Liver (tissue), 9 donors: Measurements from ENCODE around the gene SKAP2. TPM values are rescaled to one million over a fixed set of nuclear protein-coding genes. Genes with fewer than 3 reads are reported as not detected.

ENCODE experiments used
- DNase-seq: peaks from one replicate; pipeline ENCODE4 v3.0.0-alpha.2; 2017; ENCODE audit warnings: low spot score
- H3K27ac ChIP-seq, 2 donors: one replicate each; pipeline ENCODE4 v1.7.0; 2013; ENCODE audit warnings: inconsistent platforms in 2 of 2, low read length in 2 of 2, control low read depth in 1 of 2, low read depth in 1 of 2, mild to moderate bottlenecking in 1 of 2
- H3K27me3 ChIP-seq, 4 donors: one replicate each; pipeline versions ENCODE4 v1.6.1 to v1.7.0; 2013; ENCODE audit warnings: low read length in 3 of 4, inconsistent platforms in 1 of 4, mild to moderate bottlenecking in 1 of 4, moderate library complexity in 1 of 4; ENCODE audit not compliant: control insufficient read depth in 4 of 4, insufficient read depth in 4 of 4
- H3K36me3 ChIP-seq, 4 donors: one replicate each; pipeline versions ENCODE4 v1.6.1 to v1.7.0; 2013; ENCODE audit warnings: low read length in 3 of 4, mild to moderate bottlenecking in 3 of 4, low read depth in 1 of 4, moderate library complexity in 1 of 4; ENCODE audit not compliant: control insufficient read depth in 4 of 4, insufficient read depth in 3 of 4
- H3K4me1 ChIP-seq, 4 donors: one replicate each; pipeline versions ENCODE4 v1.6.1 to v1.7.0; 2013; ENCODE audit warnings: low read length in 3 of 4, mild to moderate bottlenecking in 3 of 4, moderate library complexity in 1 of 4; ENCODE audit not compliant: control insufficient read depth in 4 of 4, insufficient read depth in 4 of 4
- H3K4me3 ChIP-seq, 3 donors: one replicate each; pipeline versions ENCODE4 v1.6.1 to v1.7.0; 2013; ENCODE audit warnings: low read length in 3 of 3, control low read depth in 1 of 3, low read depth in 1 of 3, mild to moderate bottlenecking in 1 of 3
- H3K9ac ChIP-seq, 2 donors: one replicate each; pipeline ENCODE4 v1.7.0; 2013; ENCODE audit warnings: low read length in 2 of 2, mild to moderate bottlenecking in 2 of 2, moderate library complexity in 2 of 2, control low read depth in 1 of 2, low read depth in 1 of 2
- H3K9me3 ChIP-seq, 4 donors: one replicate each; pipeline versions ENCODE4 v1.6.1 to v1.7.0; 2013; ENCODE audit warnings: low read length in 3 of 4; ENCODE audit not compliant: control insufficient read depth in 4 of 4
- EGR1 ChIP-seq, 2 donors: IDR thresholded peaks; 2 replicates each; pipeline ENCODE4 v1.6.1; 2016 to 2018; ENCODE audit warnings: antibody characterized with exemption in 2 of 2, low read depth in 2 of 2
- FOXA2 ChIP-seq: IDR thresholded peaks from 2 replicates; pipeline ENCODE4 v1.6.1; 2016; ENCODE audit warnings: antibody characterized with exemption
- GABPA ChIP-seq, 2 donors: IDR thresholded peaks in 1 of 2; conservative IDR thresholded peaks in 1 of 2; 2 replicates each; pipeline ENCODE4 v1.6.1; 2016; ENCODE audit warnings: antibody characterized with exemption in 2 of 2, mild to moderate bottlenecking in 1 of 2, moderate library complexity in 1 of 2
- HNF4G ChIP-seq: IDR thresholded peaks from 2 replicates; pipeline ENCODE4 v1.6.1; 2016; ENCODE audit warnings: antibody characterized with exemption
- JUND ChIP-seq, 2 donors: IDR thresholded peaks; 2 replicates each; pipeline ENCODE4 v1.6.1; 2016; ENCODE audit warnings: antibody characterized with exemption in 2 of 2
- MAX ChIP-seq: IDR thresholded peaks from 2 replicates; pipeline ENCODE4 v1.6.1; 2016; ENCODE audit warnings: antibody characterized with exemption
- NR2F2 ChIP-seq: IDR thresholded peaks from 2 replicates; pipeline ENCODE4 v1.6.1; 2016; ENCODE audit warnings: antibody characterized with exemption
- RAD21 ChIP-seq, 2 donors: IDR thresholded peaks; 2 replicates each; pipeline ENCODE4 v1.6.1; 2016; ENCODE audit warnings: antibody characterized with exemption in 2 of 2, mild to moderate bottlenecking in 2 of 2
- REST ChIP-seq: IDR thresholded peaks from 2 replicates; pipeline ENCODE4 v1.6.1; 2016; ENCODE audit warnings: antibody characterized with exemption, mild to moderate bottlenecking
- RXRA ChIP-seq, 2 donors: IDR thresholded peaks; 2 replicates each; pipeline ENCODE4 v1.6.1; 2017 to 2018; ENCODE audit warnings: antibody characterized with exemption in 2 of 2, mild to moderate bottlenecking in 1 of 2
- SP1 ChIP-seq: IDR thresholded peaks from 2 replicates; pipeline ENCODE4 v1.6.1; 2018; ENCODE audit warnings: antibody characterized with exemption, mild to moderate bottlenecking
- YY1 ChIP-seq: IDR thresholded peaks from 2 replicates; pipeline ENCODE4 v1.6.1; 2016; ENCODE audit warnings: antibody characterized with exemption, mild to moderate bottlenecking
- WGBS: extraction: QIAGEN DNeasy Blood & Tissue Kit; methylation state at CpG from one replicate; pipeline ENCODE4 v1.1.7; 2013; 5-methylcytosine and 5-hydroxymethylcytosine counted together
- polyA plus RNA-seq, 2 donors: library from polyadenylated mRNA; stranded (reverse) in 1 of 2; unstranded in 1 of 2; fragments of 200-250 nt in 1 of 2; fragments of >200 nt in 1 of 2; fragmentation: Nextera tagmentation in 1 of 2; extraction: Ambion mirVana in 1 of 2; gene quantifications; one replicate each; pipeline versions ENCODE4 v1.2.1 to v1.2.3, GENCODE V29; 2013 to 2015
- total RNA-seq, 2 donors: library from RNA; depleted of rRNA; stranded (reverse); fragments of >200 nt; gene quantifications; one replicate each; pipeline ENCODE4 v1.2.3, GENCODE V29; 2014
- TF ChIP-seq, protein P1 (sequence below): IDR thresholded peaks from 2 replicates; pipeline ENCODE4 v1.6.1; 2016; ENCODE audit warnings: antibody characterized with exemption
- TF ChIP-seq, protein P2 (sequence below): IDR thresholded peaks from 2 replicates; pipeline ENCODE4 v1.6.1; 2016; ENCODE audit warnings: antibody characterized with exemption
- TF ChIP-seq, protein P3 (sequence below): fragments of 150-350 bp; IDR thresholded peaks from 2 replicates; pipeline ENCODE4 v1.5.1; 2017; ENCODE audit warnings: improper control_type of control experiment, low read depth, low read length; ENCODE audit not compliant: missing input control
- donor health status: healthy.
- donor health status: healthy.
- donor health status: healthy.
- donor health status: healthy.
- donor health status: healthy.

The SKAP2 gene
- total and polyA plus RNA-seq, 4 donors, result 3.4 to 9.2 (median 5.1) TPM

DNA sequence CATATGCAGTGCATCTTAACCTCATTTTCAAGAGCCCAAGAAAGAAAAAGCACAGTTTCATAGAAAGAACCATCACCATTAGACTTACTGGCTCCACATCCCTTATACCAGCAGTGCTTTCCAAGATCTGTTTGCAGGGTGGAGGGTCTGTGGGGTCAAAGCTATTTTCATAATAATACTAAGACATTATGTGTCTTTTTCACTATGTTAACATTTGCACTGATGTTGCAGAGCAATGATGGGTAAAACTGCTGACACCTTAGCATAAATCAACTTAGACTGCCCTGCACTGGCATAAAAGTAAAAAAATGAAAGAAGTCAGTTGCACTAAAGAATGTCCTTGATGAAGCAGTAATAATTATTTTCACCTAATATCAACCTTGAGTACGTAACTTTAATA is 166.2 kb downstream of the SKAP2 start:
- no peak for DNase-seq
- no peaks in the 10 kb centered on the region for H3K9me3 ChIP-seq
- H3K4me1 ChIP-seq, result peaks cover 0 to 9% (median 3%) of the 10 kb centered on the region in 4 donors
- WGBS, result 97% methylated on average over 1 of the region's 1 CpG
- no peaks in the 10 kb centered on the region for H3K36me3 ChIP-seq
- no peak overlapping the region for H3K9ac ChIP-seq
- H3K4me3 ChIP-seq, result no peak overlapping the region
- H3K27me3 ChIP-seq, result no peaks in the 10 kb centered on the region
- TF ChIP-seq JUND (IDR thresholded peaks at IDR 0.05) (no peak), NR2F2 (no peak), FOXA2 (no peak), EGR1 (IDR thresholded peaks at IDR 0.05; ENCODE audit: low read depth in 2 of 2) (no peak), RAD21 (IDR thresholded peaks at IDR 0.05) (no peak)
- no peak overlapping the region for H3K27ac ChIP-seq

DNA sequence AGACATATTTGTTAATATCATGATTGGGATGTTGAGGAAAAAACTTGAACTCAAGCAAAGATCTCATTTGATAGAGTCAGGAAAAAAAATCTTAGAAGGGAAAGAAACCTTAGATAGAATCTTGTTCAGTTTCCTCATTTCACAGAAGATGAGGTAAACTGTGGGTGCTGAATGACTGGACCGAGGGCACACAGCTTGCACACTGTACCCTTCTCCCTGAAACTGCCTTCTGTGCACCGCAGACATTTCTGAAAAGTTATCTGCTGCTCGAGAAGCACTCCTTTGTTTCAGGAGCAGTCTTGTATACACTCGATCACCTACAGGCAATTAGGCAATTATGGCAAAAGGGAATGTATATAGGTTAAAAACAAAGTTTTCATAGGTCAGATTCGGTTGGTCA is 167.4 kb downstream of the SKAP2 start:
- Histone ChIP-seq H3K4me3 (no peak overlapping the region), H3K4me1 (peaks cover 0 to 9% (median 3%) of the 10 kb centered on the region in 4 donors), H3K9ac (no peak overlapping the region), H3K27me3 (no peaks in the 10 kb centered on the region), H3K9me3 (no peaks in the 10 kb centered on the region), H3K36me3 (no peaks in the 10 kb centered on the region), H3K27ac (no peak overlapping the region)
- DNase-seq, result no peak
- TF ChIP-seq YY1, result no peak
- no peak for TF ChIP-seq HNF4G
- TF ChIP-seq, protein P1, sequence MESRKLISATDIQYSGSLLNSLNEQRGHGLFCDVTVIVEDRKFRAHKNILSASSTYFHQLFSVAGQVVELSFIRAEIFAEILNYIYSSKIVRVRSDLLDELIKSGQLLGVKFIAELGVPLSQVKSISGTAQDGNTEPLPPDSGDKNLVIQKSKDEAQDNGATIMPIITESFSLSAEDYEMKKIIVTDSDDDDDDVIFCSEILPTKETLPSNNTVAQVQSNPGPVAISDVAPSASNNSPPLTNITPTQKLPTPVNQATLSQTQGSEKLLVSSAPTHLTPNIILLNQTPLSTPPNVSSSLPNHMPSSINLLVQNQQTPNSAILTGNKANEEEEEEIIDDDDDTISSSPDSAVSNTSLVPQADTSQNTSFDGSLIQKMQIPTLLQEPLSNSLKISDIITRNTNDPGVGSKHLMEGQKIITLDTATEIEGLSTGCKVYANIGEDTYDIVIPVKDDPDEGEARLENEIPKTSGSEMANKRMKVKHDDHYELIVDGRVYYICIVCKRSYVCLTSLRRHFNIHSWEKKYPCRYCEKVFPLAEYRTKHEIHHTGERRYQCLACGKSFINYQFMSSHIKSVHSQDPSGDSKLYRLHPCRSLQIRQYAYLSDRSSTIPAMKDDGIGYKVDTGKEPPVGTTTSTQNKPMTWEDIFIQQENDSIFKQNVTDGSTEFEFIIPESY, result no peak
- no peak for TF ChIP-seq REST
- TF ChIP-seq, protein P2, sequence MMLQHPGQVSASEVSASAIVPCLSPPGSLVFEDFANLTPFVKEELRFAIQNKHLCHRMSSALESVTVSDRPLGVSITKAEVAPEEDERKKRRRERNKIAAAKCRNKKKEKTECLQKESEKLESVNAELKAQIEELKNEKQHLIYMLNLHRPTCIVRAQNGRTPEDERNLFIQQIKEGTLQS, result no peak
- TF ChIP-seq, protein P3, sequence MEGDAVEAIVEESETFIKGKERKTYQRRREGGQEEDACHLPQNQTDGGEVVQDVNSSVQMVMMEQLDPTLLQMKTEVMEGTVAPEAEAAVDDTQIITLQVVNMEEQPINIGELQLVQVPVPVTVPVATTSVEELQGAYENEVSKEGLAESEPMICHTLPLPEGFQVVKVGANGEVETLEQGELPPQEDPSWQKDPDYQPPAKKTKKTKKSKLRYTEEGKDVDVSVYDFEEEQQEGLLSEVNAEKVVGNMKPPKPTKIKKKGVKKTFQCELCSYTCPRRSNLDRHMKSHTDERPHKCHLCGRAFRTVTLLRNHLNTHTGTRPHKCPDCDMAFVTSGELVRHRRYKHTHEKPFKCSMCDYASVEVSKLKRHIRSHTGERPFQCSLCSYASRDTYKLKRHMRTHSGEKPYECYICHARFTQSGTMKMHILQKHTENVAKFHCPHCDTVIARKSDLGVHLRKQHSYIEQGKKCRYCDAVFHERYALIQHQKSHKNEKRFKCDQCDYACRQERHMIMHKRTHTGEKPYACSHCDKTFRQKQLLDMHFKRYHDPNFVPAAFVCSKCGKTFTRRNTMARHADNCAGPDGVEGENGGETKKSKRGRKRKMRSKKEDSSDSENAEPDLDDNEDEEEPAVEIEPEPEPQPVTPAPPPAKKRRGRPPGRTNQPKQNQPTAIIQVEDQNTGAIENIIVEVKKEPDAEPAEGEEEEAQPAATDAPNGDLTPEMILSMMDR, result no peak
- no peak for TF ChIP-seq RAD21 (IDR thresholded peaks at IDR 0.05)
- WGBS, result 87% methylated on average over 5 of the region's 5 CpGs

GRCh38 chr7:26696161-26696560 is 168.2 kb downstream of the SKAP2 start:
- Histone ChIP-seq H3K27me3 (no peaks in the 10 kb centered on the region), H3K4me1 (peaks cover 0 to 9% (median 3%) of the 10 kb centered on the region in 4 donors), H3K9me3 (no peaks in the 10 kb centered on the region), H3K4me3 (no peak overlapping the region), H3K9ac (no peak overlapping the region), H3K36me3 (no peaks in the 10 kb centered on the region), H3K27ac (no peak overlapping the region)
- TF ChIP-seq SP1, result no peak
- no peak for TF ChIP-seq MAX
- TF ChIP-seq JUND (IDR thresholded peaks at IDR 0.05), result no peak
- no peak for TF ChIP-seq YY1
- TF ChIP-seq, protein P1, result no peak
- no peak for TF ChIP-seq HNF4G
- no peak for TF ChIP-seq EGR1 (IDR thresholded peaks at IDR 0.05; ENCODE audit: low read depth in 2 of 2)
- TF ChIP-seq GABPA (IDR thresholded peaks at IDR 0.05 in 1 of 2, conservative IDR thresholded peaks at IDR 0.05 in 1 of 2), result no peak
- no peak for TF ChIP-seq RXRA (IDR thresholded peaks at IDR 0.05)
- TF ChIP-seq, protein P2, result no peak
- DNase-seq, result no peak
